Right kidney (tissue), 1 donor: Measurements from ENCODE around the gene TRIP11.

Source experiments
- DNase-seq: peaks from one replicate; pipeline ENCODE4 v3.0.0-alpha.2; 2016

TRIP11 gene

GRCh38 chr14:91918186-91918883, 121.5 kb downstream of the TRIP11 start:
- peak; percentile 12 for DNase-seq
